NCI-H2081 (cell line): Measurements from ENCODE around the gene GTF2A2.
A peak's percentile ranks its signal among the peaks of the same experiment; 100 is the strongest.

ENCODE experiments used
- DNase-seq, 2 experiments: peaks; one replicate each; lab custom pipeline; 2025; lab: John Stamatoyannopoulos, UW

The GTF2A2 gene

DNA sequence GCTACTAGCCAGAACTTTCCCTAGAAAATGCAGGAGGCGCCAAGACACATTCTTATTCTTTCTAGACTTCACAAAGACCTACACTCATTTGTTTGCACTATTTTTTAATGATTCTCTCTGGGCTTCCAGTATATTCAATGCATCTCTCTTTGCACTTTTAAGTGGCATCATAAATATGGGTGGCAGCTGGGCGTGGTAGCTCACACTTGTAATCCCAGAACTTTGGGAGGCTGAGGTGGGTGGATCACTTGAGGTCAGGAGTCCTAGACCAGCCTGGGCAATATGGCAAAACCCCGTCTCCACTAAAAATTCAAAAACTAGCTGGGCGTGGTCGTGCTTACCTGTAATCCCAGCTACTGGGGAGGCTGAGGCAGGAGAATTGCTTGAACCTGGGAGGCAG is 51.3 kb downstream of the GTF2A2 start:
- DNase-seq = no peak

DNA sequence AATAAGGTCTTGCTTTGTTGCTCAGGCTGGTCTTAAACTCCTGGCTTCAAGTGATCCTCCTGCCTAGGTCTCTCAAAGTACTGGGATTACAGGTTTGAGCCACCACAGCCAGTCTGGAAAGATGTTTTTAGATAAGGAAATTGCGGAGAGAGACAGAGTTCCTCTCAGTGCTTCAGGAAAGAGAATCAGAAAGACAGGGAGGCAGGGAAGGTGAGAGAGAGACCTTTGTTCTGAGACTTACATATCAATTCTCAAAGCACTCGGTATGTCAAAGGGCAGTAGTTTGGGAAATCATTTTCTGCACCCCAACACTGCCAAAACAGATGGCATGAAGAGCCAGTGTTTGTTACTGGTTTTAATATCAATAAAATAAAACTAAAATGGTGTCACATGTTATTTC is 58.9 kb downstream of the GTF2A2 start:
- no peak for DNase-seq

DNA sequence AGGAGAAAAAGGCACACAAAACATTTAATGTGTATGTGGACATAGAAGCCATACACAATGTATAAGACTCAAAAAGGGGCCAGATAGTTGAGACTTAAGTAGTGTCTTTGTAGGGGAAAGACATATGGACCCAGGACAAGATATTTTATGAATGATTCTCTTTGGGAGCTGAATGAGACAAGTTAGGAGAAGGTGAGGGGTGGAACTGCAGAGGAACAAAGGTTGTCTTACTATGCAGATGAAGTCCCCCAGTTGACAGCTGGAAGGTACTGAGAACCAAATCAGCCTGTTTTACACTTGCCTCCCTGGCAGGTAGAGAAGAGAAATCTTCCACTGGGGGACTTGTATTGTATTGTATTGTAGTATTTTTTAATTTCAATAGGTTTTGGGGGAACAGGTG is 60.7 kb downstream of the GTF2A2 start:
- no peak for DNase-seq

DNA sequence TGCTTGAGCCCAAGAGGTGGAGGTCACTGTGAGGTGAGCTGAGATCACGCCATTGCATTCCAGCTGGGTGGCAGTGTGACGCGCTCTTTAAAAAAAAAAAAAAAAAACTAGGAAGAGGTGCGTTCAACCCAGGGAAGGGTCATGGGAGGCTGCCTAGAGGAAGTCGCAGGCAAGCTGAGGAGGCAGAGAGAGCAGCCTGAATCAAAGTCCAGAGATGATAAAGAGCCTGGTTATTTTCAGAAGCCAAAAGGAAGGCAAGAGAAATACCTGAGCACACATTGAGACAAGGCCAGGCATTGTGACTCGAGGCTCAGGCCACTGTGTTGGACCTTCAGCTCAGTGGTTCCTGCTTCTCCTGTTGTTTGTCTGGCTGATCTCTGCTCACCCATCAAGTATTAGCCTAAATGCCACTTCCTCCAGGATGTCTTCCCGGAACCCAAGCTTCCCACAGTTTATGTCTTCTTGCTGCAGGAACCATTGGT is 61.8 kb downstream of the GTF2A2 start:
- DNase-seq = no peak

DNA sequence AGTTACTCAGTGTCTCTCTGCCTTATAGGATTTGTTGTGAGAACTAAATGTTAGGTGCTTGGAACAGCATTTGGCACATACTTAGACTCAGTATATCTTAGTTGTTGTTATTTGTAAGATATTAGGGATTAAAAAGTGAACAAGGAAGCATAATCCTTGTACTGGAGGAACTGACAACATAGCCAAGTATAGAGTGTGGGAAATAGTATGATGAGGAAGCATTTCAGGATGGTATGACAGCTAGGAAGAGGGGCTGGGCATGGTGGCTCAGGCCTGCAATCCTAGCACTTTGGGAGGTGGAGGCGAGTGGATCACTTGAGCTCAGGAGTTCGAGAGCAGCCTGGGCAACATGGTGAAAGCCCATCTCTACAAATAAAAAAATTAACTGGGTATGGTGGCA is 62.3 kb downstream of the GTF2A2 start:
- DNase-seq = no peak

DNA sequence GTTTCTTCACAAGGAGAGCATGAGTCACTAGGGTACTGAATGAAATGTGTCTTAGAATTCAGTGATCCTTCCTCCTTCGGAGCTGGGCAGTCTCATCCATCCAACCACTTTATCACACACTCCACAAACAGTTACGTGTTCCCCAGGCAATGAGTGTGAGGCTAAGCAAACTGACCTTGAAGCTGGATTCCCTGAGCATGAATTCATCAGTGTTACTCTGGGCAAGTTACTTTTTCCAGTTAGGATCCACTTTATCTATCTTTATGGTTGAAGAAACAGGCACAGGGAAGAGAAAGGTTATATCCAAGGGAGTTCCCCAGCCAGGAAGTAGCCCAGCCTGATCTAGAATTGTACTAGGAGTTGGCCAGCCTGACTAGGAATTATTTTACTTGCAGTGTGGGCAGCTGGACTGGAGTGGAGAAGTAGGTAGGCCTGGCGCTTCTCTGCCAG is 62.8 kb downstream of the GTF2A2 start:
- DNase-seq = no peak

DNA sequence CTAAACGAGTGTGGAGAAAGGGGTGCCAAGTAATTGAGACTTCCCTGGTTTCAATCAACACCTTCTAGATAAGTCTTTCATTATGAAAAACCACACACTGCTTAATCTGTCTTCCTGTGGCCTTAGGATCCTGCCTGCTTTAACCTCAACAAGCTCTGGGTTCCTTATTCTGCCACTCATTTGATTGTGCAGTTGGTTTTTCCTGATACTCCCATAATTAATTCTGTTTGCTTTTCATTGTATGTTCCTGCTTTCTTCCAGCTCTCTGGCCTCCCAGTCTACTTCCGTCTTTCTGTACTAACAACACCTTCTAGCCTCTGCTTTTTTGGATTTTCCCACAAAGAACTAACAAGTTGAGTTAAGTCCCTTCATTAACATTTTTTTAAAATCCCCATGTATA is 66.0 kb downstream of the GTF2A2 start:
- peak in 1 of 2 experiments; percentile 10 for DNase-seq

DNA sequence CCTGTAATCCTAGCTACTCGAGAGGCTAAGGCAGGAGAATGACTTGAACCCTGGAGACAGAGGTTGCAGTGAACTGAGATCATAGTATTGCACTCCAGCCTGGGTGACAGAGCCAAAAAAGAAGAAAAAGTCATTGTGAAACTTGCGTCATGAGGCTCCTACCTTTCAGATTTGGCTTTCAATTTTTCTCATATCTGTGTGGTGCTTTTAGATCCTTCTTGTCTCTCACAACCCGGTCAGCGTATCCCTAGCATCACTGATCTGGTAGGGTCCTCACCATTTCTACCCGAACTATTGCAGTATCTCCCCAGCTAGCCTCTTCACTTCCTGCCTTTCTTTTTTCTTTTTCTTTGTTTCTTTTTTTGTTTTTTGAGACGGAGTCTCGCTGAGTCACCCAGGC is 67.3 kb downstream of the GTF2A2 start:
- no peak for DNase-seq
